BJ (cell line): ENCODE results near the gene CIDEA. TPM values are rescaled to one million over a fixed set of nuclear protein-coding genes. Genes with fewer than 3 reads are reported as not detected.

Experiments used
- polyA plus RNA-seq: library from polyadenylated mRNA; depleted of rRNA; stranded (reverse); fragments of >200 nt; gene quantifications from 2 replicates; pipeline ENCODE4 v1.2.3, GENCODE V29; 2011; rRNA removed
- small RNA-seq: library from RNA; depleted of rRNA; stranded (forward); fragments of <200 nt; gene quantifications from one replicate; pipeline ENCODE3, GENCODE V24; 2012; ENCODE audit warnings: low replicate concordance, low read depth; ENCODE audit not compliant: insufficient read length

Gene CIDEA
- polyA plus RNA-seq, 1 experiment = not detected

Small RNAs within 50 kb of the gene (small RNA-seq; reads per million reads assigned to genes)
- gene RNU6-170P = not detected

Other genes with a start within 250 kb of the CIDEA start
- gene ANKRD62, start 160.5 kb upstream of the CIDEA start, polyA plus RNA-seq = not detected in 2 replicates
- 537 and 765 TPM in 2 replicates for gene TUBB6, start 53.9 kb downstream of the CIDEA start, polyA plus RNA-seq
- gene AFG3L2, start 122.9 kb downstream of the CIDEA start, polyA plus RNA-seq = 25.5 and 31.2 TPM in 2 replicates
- 4.6 and 6.4 TPM in 2 replicates for gene PRELID3A, start 153.6 kb downstream of the CIDEA start, polyA plus RNA-seq